Smooth muscle cell (in vitro differentiated cells): ENCODE data around the gene MRGPRX4. TPM values are rescaled to one million over a fixed set of nuclear protein-coding genes. Genes with fewer than 3 reads are reported as not detected.
"Not testable (repeated sequence)": the region's sequence is repeated elsewhere in the genome, so short reads cannot be mapped to it uniquely, and the experiment has no call there.

ENCODE experiments used
- DNase-seq: peaks from one replicate; lab custom pipeline; 2025; ENCODE audit not compliant: unreplicated experiment; lab: John Stamatoyannopoulos, UW
- H2AFZ ChIP-seq: fragments of 200-600 bp; sonication (generic); 2 replicates; pipeline ENCODE4 v1.6.0; 2016; ENCODE audit warnings: antibody characterized with exemption, low read depth, mild to moderate bottlenecking
- H3F3A ChIP-seq: fragments of 200-600 bp; sonication (generic); 2 replicates; pipeline ENCODE4 v1.6.0; 2017; ENCODE audit warnings: antibody characterized with exemption, low read depth
- H3K27ac ChIP-seq: fragments of 200-600 bp; sonication (generic); 2 replicates; pipeline ENCODE4 v1.5.1; 2016; ENCODE audit warnings: low read depth, mild to moderate bottlenecking
- H3K27me3 ChIP-seq: fragments of 200-600 bp; sonication (generic); 2 replicates; pipeline ENCODE4 v1.6.1; 2016; ENCODE audit warnings: low read depth, mild to moderate bottlenecking
- H3K36me3 ChIP-seq: fragments of 200-600 bp; sonication (generic); 2 replicates; pipeline ENCODE4 v1.5.1; 2016; ENCODE audit warnings: low read depth
- H3K4me1 ChIP-seq: fragments of 200-600 bp; sonication (generic); 2 replicates; pipeline ENCODE4 v1.5.1; 2016; ENCODE audit warnings: low read depth
- H3K4me2 ChIP-seq: fragments of 200-600 bp; sonication (generic); 2 replicates; pipeline ENCODE4 v1.6.0; 2016; ENCODE audit warnings: mild to moderate bottlenecking
- H3K4me3 ChIP-seq: fragments of 200-600 bp; sonication (generic); 2 replicates; pipeline ENCODE4 v1.5.1; 2016; ENCODE audit warnings: mild to moderate bottlenecking
- H3K79me2 ChIP-seq: fragments of 200-600 bp; sonication (generic); 2 replicates; pipeline ENCODE4 v1.6.0; 2016; ENCODE audit warnings: low read depth, mild to moderate bottlenecking
- H3K9ac ChIP-seq: fragments of 200-600 bp; sonication (generic); 2 replicates; pipeline ENCODE4 v1.6.0; 2016; ENCODE audit warnings: low read depth
- H3K9me3 ChIP-seq: fragments of 200-600 bp; sonication (generic); replicated peaks from 2 replicates; pipeline ENCODE4 v1.5.1; 2016; ENCODE audit warnings: low read depth
- H4K20me1 ChIP-seq: fragments of 200-600 bp; sonication (generic); 2 replicates; pipeline ENCODE4 v1.6.0; 2016; ENCODE audit warnings: low read depth
- CTCF ChIP-seq: fragments of 200-600 bp; sonication (generic); IDR thresholded peaks from 2 replicates; pipeline ENCODE4 v1.5.1; 2017; ENCODE audit warnings: borderline replicate concordance, mild to moderate bottlenecking, antibody characterized with exemption; ENCODE audit not compliant: insufficient read depth, poor library complexity, severe bottlenecking
- WGBS: methylation state at CpG from one replicate; pipeline ENCODE4 v1.1.7; 2016; ENCODE audit warnings: low lambda C conversion rate; 5-methylcytosine and 5-hydroxymethylcytosine counted together
- polyA plus RNA-seq: library from polyadenylated mRNA; unstranded; fragments of >200 nt; fragmentation: Nextera tagmentation; extraction: Ambion mirVana; gene quantifications from 2 replicates; pipeline ENCODE4 v1.2.1, GENCODE V29; 2016
- total RNA-seq: library from RNA; depleted of rRNA; stranded (reverse); fragments of >200 nt; gene quantifications from 2 replicates; pipeline ENCODE4 v1.2.3, GENCODE V29; 2014

Gene MRGPRX4
- total and polyA plus RNA-seq, 2 experiments from 2014 or later, result not detected

DNA sequence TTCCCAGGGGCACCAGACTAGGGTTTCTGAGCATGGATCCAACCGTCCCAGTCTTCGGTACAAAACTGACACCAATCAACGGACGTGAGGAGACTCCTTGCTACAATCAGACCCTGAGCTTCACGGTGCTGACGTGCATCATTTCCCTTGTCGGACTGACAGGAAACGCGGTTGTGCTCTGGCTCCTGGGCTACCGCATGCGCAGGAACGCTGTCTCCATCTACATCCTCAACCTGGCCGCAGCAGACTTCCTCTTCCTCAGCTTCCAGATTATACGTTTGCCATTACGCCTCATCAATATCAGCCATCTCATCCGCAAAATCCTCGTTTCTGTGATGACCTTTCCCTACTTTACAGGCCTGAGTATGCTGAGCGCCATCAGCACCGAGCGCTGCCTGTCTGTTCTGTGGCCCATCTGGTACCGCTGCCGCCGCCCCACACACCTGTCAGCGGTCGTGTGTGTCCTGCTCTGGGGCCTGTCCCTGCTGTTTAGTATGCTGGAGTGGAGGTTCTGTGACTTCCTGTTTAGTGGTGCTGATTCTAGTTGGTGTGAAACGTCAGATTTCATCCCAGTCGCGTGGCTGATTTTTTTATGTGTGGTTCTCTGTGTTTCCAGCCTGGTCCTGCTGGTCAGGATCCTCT lies 709 bp downstream of the MRGPRX4 start:
- Histone ChIP-seq H3K79me2 (no peaks in the 10 kb centered on the region), H3K9me3 (no peaks in the 10 kb centered on the region), H3K27ac (no peak overlapping the region), H3K4me2 (no peak overlapping the region), H4K20me1 (no peaks in the 10 kb centered on the region), H2AFZ (no peak overlapping the region), H3K4me3 (no peak overlapping the region), H3K4me1 (no peaks in the 10 kb centered on the region), H3K36me3 (no peaks in the 10 kb centered on the region), H3K27me3 (peaks cover 16% of the 10 kb centered on the region), H3K9ac (no peak overlapping the region), H3F3A (no peaks in the 10 kb centered on the region)
- no peak for TF ChIP-seq CTCF
- WGBS, result 91% methylated on average over 28 of the region's 28 CpGs
- DNase-seq, result no peak

- Histone ChIP-seq H3K4me1 (no peaks in the 10 kb centered on the region), H3K9ac (no peak overlapping the region), H3F3A (no peaks in the 10 kb centered on the region), H3K36me3 (no peaks in the 10 kb centered on the region), H3K27me3 (peaks cover 28% of the 10 kb centered on the region), H3K79me2 (no peaks in the 10 kb centered on the region), H4K20me1 (no peaks in the 10 kb centered on the region), H3K4me3 (no peak overlapping the region), H3K4me2 (no peak overlapping the region), H2AFZ (no peak overlapping the region), H3K27ac (no peak overlapping the region), H3K9me3 (no peaks in the 10 kb centered on the region)
- 94% methylated on average over 24 of the region's 24 CpGs for WGBS
- TF ChIP-seq CTCF, result no peak
- DNase-seq, result no peak
These were observed 16.2 kb downstream of the MRGPRX4 start for GRCh38 chr11:18188796-18189195.

DNA sequence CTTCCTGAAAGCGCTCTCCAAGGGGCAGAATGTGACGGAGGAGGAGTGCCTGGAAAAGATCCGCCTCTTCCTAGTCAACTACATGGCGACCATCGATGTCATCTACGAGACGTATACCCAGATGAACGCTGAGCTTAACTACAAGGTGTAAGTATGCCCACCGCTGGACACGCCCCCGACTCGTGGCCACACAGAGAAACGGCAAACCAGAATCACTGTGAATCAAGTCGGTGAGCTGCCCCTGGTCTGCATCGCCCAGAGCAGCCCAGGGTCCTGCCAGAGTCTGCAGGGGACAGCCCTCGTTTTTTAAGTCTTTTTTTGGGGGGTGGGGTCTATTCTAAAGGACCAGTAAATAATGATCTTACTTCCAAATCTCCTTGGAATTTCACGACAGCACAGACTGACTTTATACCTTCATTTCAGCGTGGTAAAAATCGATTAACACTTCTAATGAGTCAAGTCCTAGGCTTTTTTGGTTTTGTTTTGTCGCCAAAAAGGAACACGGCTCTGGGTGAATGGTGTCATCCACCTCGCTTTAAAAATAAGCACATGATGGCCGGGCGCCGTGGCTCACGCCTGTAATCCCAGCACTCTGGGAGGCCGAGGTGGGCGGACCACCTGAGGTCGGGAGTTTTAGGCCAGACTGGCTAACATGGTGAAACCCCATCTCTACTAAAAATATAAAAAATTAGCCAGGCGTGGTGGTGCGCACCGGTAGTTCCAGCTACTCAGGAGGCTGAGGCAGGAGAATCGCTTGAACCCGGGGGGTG lies 17.0 kb downstream of the MRGPRX4 start:
- not testable (repeated sequence) for H2AFZ ChIP-seq, H3K9me3 ChIP-seq, H3K4me1 ChIP-seq, H3K36me3 ChIP-seq, H3K79me2 ChIP-seq, H4K20me1 ChIP-seq, H3K9ac ChIP-seq, DNase-seq, H3K4me3 ChIP-seq, H3K4me2 ChIP-seq, H3F3A ChIP-seq, H3K27ac ChIP-seq
- H3K27me3 ChIP-seq, result peaks cover 23% of the 10 kb centered on the region
- WGBS, result 92% methylated on average over 34 of the region's 34 CpGs

DNA sequence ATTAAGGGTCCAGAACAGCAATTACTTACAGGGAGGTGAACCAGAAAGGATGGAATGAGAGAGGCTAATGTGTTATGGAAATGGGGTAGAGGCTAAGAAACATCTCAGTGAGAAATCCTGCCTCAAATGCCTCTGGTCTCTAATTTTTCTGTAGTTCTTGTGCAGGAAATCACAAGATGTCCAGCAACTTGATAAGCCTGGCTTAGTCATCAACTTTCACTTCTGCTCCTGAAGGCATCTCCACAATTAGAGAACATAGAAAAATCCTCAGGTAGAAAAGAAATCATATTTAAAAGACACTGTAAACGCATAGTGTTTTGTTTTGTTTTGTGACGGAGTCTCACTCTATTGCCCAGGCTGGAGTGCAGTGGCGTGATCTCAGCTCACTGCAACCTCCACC lies 18.7 kb downstream of the MRGPRX4 start:
- H3K27me3 ChIP-seq, result peaks cover 20% of the 10 kb centered on the region
- no peak for DNase-seq
- H3K9ac ChIP-seq, result no peak overlapping the region
- H3F3A ChIP-seq, result no peaks in the 10 kb centered on the region
- H3K4me3 ChIP-seq, result no peak overlapping the region
- WGBS, result 94% methylated on average over 3 of the region's 3 CpGs
- no peak for TF ChIP-seq CTCF
- H3K4me2 ChIP-seq, result no peak overlapping the region
- H4K20me1 ChIP-seq, result no peaks in the 10 kb centered on the region
- H3K9me3 ChIP-seq, result no peaks in the 10 kb centered on the region
- no peaks in the 10 kb centered on the region for H3K79me2 ChIP-seq
- no peaks in the 10 kb centered on the region for H3K4me1 ChIP-seq
- no peak overlapping the region for H3K27ac ChIP-seq
- no peak overlapping the region for H2AFZ ChIP-seq
- no peaks in the 10 kb centered on the region for H3K36me3 ChIP-seq
